Activated CD8-positive, alpha-beta T cell treated with anti-CD3 and anti-CD28 coated beads for 36 hours (primary cell): ENCODE data around the gene PTPN4. TPM values are rescaled to one million over a fixed set of nuclear protein-coding genes. Genes with fewer than 3 reads are reported as not detected.

Source experiments
- ATAC-seq: fragments of 200-7000 bp; cut with Tn5 transposase; one replicate; pipeline ENCODE4 v1.10.0; 2021; ENCODE audit warnings: mild to moderate bottlenecking, moderate library complexity
- CTCF ChIA-PET: fragments of 350-600 bp; sonication (Branson Sonifier 250); formaldehyde crosslinking; loops from one replicate; lab custom pipeline; 2021; ENCODE audit warnings: antibody characterized with exemption; lab: Charles Lee
- POLR2A ChIA-PET: fragments of 350-600 bp; sonication (Branson Sonifier 250); formaldehyde crosslinking; loops from one replicate; lab custom pipeline; 2021; ENCODE audit warnings: antibody characterized with exemption; lab: Charles Lee
- DNase-seq: peaks from one replicate; pipeline ENCODE4 v3.0.0-alpha.2; 2020
- H3K27ac Mint-ChIP-seq: one replicate; pipeline ENCODE4 v1.8.0; 2021; ENCODE audit warnings: mild to moderate bottlenecking, mixed read lengths
- H3K27me3 Mint-ChIP-seq: one replicate; pipeline ENCODE4 v1.8.0; 2021; ENCODE audit warnings: mixed read lengths
- H3K36me3 Mint-ChIP-seq: one replicate; pipeline ENCODE4 v1.8.0; 2021; ENCODE audit warnings: low read depth, mixed read lengths
- H3K4me1 Mint-ChIP-seq: one replicate; pipeline ENCODE4 v1.8.0; 2021; ENCODE audit warnings: low read depth, mixed read lengths
- H3K4me3 Mint-ChIP-seq: one replicate; pipeline ENCODE4 v1.8.0; 2021; ENCODE audit warnings: mild to moderate bottlenecking, moderate library complexity, mixed read lengths
- H3K9me3 Mint-ChIP-seq: one replicate; pipeline ENCODE4 v1.8.0; 2021; ENCODE audit warnings: mixed read lengths
- intact Hi-C: fragments of 100-400 bp; cut with micrococcal nuclease; formaldehyde crosslinking; loops from one replicate; pipeline ENCODE4 v1.10.0; 2022
- total RNA-seq, 2 experiments: library from RNA; stranded (reverse); gene quantifications; one replicate each; pipeline ENCODE4 v1.2.3, GENCODE V29; 2021
- TF ChIP-seq, protein P1 (sequence below): fragments of 200-600 bp; IDR thresholded peaks from one replicate; pipeline ENCODE4 v1.8.0; 2022; ENCODE audit warnings: antibody characterized with exemption, mild to moderate bottlenecking

The PTPN4 gene
- total RNA-seq, 2 experiments from 2014 or later, result 34.4 to 40.2 TPM

DNA sequence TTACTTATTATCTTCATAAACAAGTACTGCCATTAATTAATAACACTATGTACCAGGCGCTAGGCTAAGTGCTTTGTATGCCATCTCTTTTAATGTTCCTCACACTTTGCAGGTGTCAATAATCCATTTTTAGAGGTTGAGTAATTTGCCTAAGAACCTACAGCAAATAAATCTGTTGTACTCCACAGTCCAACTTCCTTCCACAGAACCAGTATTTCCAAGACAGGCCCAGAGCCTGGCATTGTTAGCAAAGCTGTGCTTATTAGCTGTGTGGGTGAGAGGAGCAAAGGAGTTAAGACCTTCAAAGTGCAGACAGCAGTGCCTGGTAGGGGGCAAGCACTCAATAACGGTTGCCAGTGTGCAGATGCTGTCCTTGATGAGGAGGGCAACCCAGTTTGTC lies 14.2 kb upstream of the PTPN4 start:
- Mint-ChIP-seq H3K9me3 (no peaks in the 10 kb centered on the region), H3K4me3 (no peak overlapping the region), H3K27me3 (peaks cover 7% of the 10 kb centered on the region), H3K36me3 (no peaks in the 10 kb centered on the region), H3K4me1 (no peaks in the 10 kb centered on the region), H3K27ac (no peak overlapping the region)
- POLR2A ChIA-PET, result no interaction called here
- intact Hi-C loops, result no loop called here
- DNase-seq, result no peak
- CTCF ChIA-PET, result interaction anchor here (1.4 kb wide), 1 partner anchor 11 kb away, joined by 4 read pairs; no protein-coding TSS in a partner anchor
- TF ChIP-seq, protein P1, sequence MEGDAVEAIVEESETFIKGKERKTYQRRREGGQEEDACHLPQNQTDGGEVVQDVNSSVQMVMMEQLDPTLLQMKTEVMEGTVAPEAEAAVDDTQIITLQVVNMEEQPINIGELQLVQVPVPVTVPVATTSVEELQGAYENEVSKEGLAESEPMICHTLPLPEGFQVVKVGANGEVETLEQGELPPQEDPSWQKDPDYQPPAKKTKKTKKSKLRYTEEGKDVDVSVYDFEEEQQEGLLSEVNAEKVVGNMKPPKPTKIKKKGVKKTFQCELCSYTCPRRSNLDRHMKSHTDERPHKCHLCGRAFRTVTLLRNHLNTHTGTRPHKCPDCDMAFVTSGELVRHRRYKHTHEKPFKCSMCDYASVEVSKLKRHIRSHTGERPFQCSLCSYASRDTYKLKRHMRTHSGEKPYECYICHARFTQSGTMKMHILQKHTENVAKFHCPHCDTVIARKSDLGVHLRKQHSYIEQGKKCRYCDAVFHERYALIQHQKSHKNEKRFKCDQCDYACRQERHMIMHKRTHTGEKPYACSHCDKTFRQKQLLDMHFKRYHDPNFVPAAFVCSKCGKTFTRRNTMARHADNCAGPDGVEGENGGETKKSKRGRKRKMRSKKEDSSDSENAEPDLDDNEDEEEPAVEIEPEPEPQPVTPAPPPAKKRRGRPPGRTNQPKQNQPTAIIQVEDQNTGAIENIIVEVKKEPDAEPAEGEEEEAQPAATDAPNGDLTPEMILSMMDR, result no peak
- ATAC-seq, result no peak

- CTCF ChIA-PET, result interaction anchor here (1.4 to 2.9 kb wide), 2 partner anchors 9 to 428 kb away, joined by 4 to 13 read pairs; no protein-coding TSS in a partner anchor
- no peaks in the 10 kb centered on the region for H3K4me1 Mint-ChIP-seq
- no peaks in the 10 kb centered on the region for H3K9me3 Mint-ChIP-seq
Observed at GRCh38 chr2:119746836-119747686, 12.7 kb upstream of the PTPN4 start.

DNA sequence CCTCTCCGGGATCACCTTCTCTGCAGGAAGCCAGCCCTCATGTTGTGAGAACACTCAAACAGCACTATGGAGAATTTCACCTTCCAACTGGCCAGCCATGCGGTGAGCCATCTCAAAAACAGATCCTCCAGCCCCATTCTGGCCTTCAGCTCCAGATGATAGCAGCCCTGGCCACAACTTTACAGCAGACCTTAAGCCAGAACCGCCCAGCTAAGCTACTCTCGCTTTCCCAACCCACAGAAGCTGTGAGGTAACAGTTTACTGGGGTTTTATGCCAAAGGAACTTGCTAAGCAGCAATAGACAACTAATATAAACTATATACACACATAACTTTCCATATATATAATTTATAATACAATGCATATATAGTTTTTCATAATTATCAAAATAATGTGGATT lies 11.6 kb upstream of the PTPN4 start:
- intact Hi-C loops, result no loop called here
- no peaks in the 10 kb centered on the region for H3K4me1 Mint-ChIP-seq
- ATAC-seq, result no peak
- H3K4me3 Mint-ChIP-seq, result no peak overlapping the region
- H3K36me3 Mint-ChIP-seq, result no peaks in the 10 kb centered on the region
- no peaks in the 10 kb centered on the region for H3K9me3 Mint-ChIP-seq
- ChIA-PET CTCF (interaction anchor here (1.0 to 2.9 kb wide), 3 partner anchors 75 to 427 kb away, joined by 4 to 13 read pairs (median 4); no protein-coding TSS in a partner anchor), POLR2A (no interaction called here)
- no peak for DNase-seq
- TF ChIP-seq, protein P1, result no peak
- no peak overlapping the region for H3K27ac Mint-ChIP-seq
- peaks cover 5% of the 10 kb centered on the region for H3K27me3 Mint-ChIP-seq

More at GRCh38 chr2:119746836-119747686, 12.7 kb upstream of the PTPN4 start:
- no peaks in the 10 kb centered on the region for H3K36me3 Mint-ChIP-seq
- DNase-seq (no peak), ATAC-seq (no peak)
- POLR2A ChIA-PET, result no interaction called here
- H3K27ac Mint-ChIP-seq, result no peak overlapping the region
- intact Hi-C loops, result no loop called here
- H3K27me3 Mint-ChIP-seq, result peaks cover 7% of the 10 kb centered on the region
- H3K4me3 Mint-ChIP-seq, result no peak overlapping the region
- TF ChIP-seq, protein P1, result no peak

DNA sequence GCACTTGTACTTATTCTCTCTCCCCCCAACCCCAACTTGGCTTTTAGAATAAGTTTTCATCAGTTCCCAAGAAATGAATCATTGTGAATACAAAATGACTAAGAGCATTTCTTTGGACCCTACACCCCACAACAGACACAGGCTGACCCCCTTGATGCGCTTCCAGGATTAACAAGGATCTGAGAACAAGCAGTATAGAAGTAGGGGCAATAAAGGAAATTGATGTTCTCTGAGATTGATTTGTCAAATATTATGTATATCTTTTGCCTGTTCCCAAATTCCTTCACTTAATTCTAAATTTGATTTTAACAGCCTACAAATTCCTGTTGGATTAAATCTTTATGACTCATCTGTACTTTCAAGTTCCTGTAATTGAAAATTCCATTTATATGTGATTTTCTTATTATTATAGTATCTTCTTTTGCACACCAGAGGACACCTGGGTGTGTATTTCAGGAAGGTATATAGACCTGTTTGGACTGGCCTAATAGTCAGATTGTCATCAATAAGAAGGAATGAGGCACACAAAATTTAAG lies 10.2 kb upstream of the PTPN4 start:
- POLR2A ChIA-PET, result no interaction called here
- no peaks in the 10 kb centered on the region for H3K9me3 Mint-ChIP-seq
- CTCF ChIA-PET, result interaction anchor here (1.2 kb wide), 1 partner anchor 74 kb away, joined by 4 read pairs; no protein-coding TSS in a partner anchor
- no peak for DNase-seq
- H3K36me3 Mint-ChIP-seq, result no peaks in the 10 kb centered on the region
- intact Hi-C loops, result loop anchor here (10.0 kb wide), 1 partner anchor 355 kb away; no protein-coding TSS in a partner anchor
- ATAC-seq, result no peak
- TF ChIP-seq, protein P1, result no peak
- no peak overlapping the region for H3K4me3 Mint-ChIP-seq
- no peaks in the 10 kb centered on the region for H3K4me1 Mint-ChIP-seq
- H3K27ac Mint-ChIP-seq, result no peak overlapping the region
- peaks cover 5% of the 10 kb centered on the region for H3K27me3 Mint-ChIP-seq
